ENCODE results near the gene CAMK2N1. TPM values are rescaled to one million over a fixed set of nuclear protein-coding genes. Genes with fewer than 3 reads are reported as not detected.

Gene CAMK2N1
- total and polyA plus RNA-seq, 5 donors: 15.6 to 28.5 (median 15.8) TPM

DNA sequence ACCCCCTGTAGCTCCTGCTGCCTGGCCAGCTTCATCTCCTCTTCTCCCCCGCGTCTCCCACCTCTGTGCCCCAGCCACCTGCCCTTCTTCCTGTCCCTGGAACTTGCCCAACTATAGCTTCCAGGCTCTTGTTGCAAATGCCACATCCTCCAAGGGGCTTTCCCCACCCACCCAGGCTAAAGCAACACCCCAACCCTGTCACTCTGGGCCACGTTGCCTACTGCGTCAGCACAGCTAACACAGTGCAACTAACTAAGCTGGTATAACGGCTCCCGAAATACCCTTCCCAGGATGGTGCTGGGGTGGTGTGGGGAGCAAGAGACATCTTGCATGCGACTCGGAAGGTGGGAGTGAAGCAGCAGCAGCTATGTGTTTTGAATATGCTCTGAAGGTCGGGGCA is 19.7 kb downstream of the CAMK2N1 start:
- intact Hi-C loops (cut with DNase I): no loop called here
- 64% methylated on average over 9 of the region's 9 CpGs for WGBS
- H3K9me3 ChIP-seq (ENCODE audit: control insufficient read depth, low read length): no peaks in the 10 kb centered on the region
- H3K27me3 ChIP-seq (ENCODE audit: control insufficient read depth, insufficient read depth): no peaks in the 10 kb centered on the region
- H3K27ac ChIP-seq (ENCODE audit: low read length): no peak overlapping the region
- DNase-seq: no peak
- H3K4me3 ChIP-seq (ENCODE audit: low read length): no peak overlapping the region
- no peaks in the 10 kb centered on the region for H3K4me1 ChIP-seq (ENCODE audit: control insufficient read depth, insufficient read depth, low read length)
- no peak for ATAC-seq

- Histone ChIP-seq H3K9me3 (ENCODE audit: control insufficient read depth, low read length) (no peaks in the 10 kb centered on the region), H3K27ac (ENCODE audit: low read length) (no peak overlapping the region), H3K27me3 (ENCODE audit: control insufficient read depth, insufficient read depth) (no peaks in the 10 kb centered on the region), H3K4me1 (ENCODE audit: control insufficient read depth, insufficient read depth, low read length) (no peaks in the 10 kb centered on the region), H3K4me3 (ENCODE audit: low read length) (no peak overlapping the region)
- DNase-seq (no peak), ATAC-seq (no peak)
- intact Hi-C loops (cut with DNase I): no loop called here
- WGBS: 66% methylated on average over 5 of the region's 5 CpGs
Observed at GRCh38 chr1:20465187-20465586, 20.8 kb downstream of the CAMK2N1 start.

GRCh38 chr1:20463502-20463901 is 22.5 kb downstream of the CAMK2N1 start:
- DNase-seq (no peak), ATAC-seq (no peak)
- Histone ChIP-seq H3K9me3 (ENCODE audit: control insufficient read depth, low read length) (no peaks in the 10 kb centered on the region), H3K27ac (ENCODE audit: low read length) (no peak overlapping the region), H3K27me3 (ENCODE audit: control insufficient read depth, insufficient read depth) (no peaks in the 10 kb centered on the region), H3K4me1 (ENCODE audit: control insufficient read depth, insufficient read depth, low read length) (no peaks in the 10 kb centered on the region), H3K4me3 (ENCODE audit: low read length) (no peak overlapping the region)
- intact Hi-C loops (cut with DNase I): no loop called here
- 82% methylated on average over 1 of the region's 1 CpG for WGBS

DNA sequence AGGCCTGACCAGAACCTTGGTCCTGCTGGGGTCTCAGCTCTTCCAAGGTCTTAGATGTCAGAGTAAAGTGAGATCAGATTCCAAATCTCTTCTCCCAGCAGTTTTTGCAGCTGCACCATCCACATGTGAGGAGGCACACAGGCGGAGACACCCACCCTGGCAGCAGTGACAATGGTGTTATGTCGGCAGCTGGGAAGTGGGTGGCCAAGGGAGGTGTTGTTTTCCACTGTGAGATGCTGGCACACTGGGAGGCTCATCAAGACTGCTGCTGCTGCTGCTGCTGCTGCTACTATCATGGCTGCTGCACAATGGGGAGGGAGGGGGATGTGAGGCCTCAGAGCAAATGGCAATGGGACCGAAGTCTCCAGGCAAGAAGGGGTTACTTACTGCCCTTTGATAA is 23.6 kb downstream of the CAMK2N1 start:
- Histone ChIP-seq H3K27ac (ENCODE audit: low read length) (no peak overlapping the region), H3K4me1 (ENCODE audit: control insufficient read depth, insufficient read depth, low read length) (no peaks in the 10 kb centered on the region), H3K27me3 (ENCODE audit: control insufficient read depth, insufficient read depth) (no peaks in the 10 kb centered on the region), H3K9me3 (ENCODE audit: control insufficient read depth, low read length) (no peaks in the 10 kb centered on the region), H3K4me3 (ENCODE audit: low read length) (no peak overlapping the region)
- intact Hi-C loops (cut with DNase I): no loop called here
- WGBS: 86% methylated on average over 3 of the region's 3 CpGs
- no peak for ATAC-seq
- DNase-seq: no peak

- H3K9me3 ChIP-seq (ENCODE audit: control insufficient read depth, low read length): no peaks in the 10 kb centered on the region
- H3K27me3 ChIP-seq (ENCODE audit: control insufficient read depth, insufficient read depth): no peaks in the 10 kb centered on the region
- no peak overlapping the region for H3K4me3 ChIP-seq (ENCODE audit: low read length)
- intact Hi-C loops (cut with DNase I): no loop called here
- no peak for DNase-seq
- 92% methylated on average over 2 of the region's 2 CpGs for WGBS
- no peak for ATAC-seq
- H3K27ac ChIP-seq (ENCODE audit: low read length): no peak overlapping the region
- H3K4me1 ChIP-seq (ENCODE audit: control insufficient read depth, insufficient read depth, low read length): no peaks in the 10 kb centered on the region
Observed at GRCh38 chr1:20458717-20459116, 27.3 kb downstream of the CAMK2N1 start.

DNA sequence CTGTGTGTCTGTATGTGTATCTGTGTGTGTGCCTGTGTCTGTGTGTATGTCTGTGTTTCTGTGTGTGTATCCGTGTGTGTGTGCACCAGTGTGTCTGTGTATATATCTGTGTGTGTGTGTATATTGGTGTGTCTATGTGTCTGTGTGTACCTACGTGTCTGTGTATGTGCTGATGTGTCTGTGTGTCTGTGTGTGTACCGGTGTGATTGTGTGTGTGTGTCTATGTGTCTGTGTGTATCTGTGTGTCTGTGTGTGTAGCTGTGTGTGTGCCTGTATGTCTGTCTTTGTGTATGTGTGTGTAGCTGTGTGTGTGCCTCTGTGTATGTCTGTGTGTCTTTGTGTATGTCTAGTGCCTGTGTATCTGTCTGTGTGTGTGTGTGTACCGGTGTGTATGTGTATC is 32.0 kb downstream of the CAMK2N1 start:
- 93% methylated on average over 4 of the region's 4 CpGs for WGBS
- H3K9me3 ChIP-seq (ENCODE audit: control insufficient read depth, low read length): no peaks in the 10 kb centered on the region
- H3K27me3 ChIP-seq (ENCODE audit: control insufficient read depth, insufficient read depth): no peaks in the 10 kb centered on the region
- intact Hi-C loops (cut with DNase I): no loop called here
- no peaks in the 10 kb centered on the region for H3K4me1 ChIP-seq (ENCODE audit: control insufficient read depth, insufficient read depth, low read length)
- DNase-seq: no peak
- no peak overlapping the region for H3K27ac ChIP-seq (ENCODE audit: low read length)
- no peak for ATAC-seq
- H3K4me3 ChIP-seq (ENCODE audit: low read length): no peak overlapping the region

GRCh38 chr1:20449735-20450311 is 36.2 kb downstream of the CAMK2N1 start:
- ATAC-seq: no peak
- Histone ChIP-seq H3K9me3 (ENCODE audit: control insufficient read depth, low read length) (no peaks in the 10 kb centered on the region), H3K27ac (ENCODE audit: low read length) (no peak overlapping the region), H3K4me3 (ENCODE audit: low read length) (no peak overlapping the region), H3K4me1 (ENCODE audit: control insufficient read depth, insufficient read depth, low read length) (no peaks in the 10 kb centered on the region), H3K27me3 (ENCODE audit: control insufficient read depth, insufficient read depth) (no peaks in the 10 kb centered on the region)
- no peak for DNase-seq
- WGBS: 70% methylated on average over 4 of the region's 4 CpGs
- intact Hi-C loops (cut with DNase I): no loop called here

- DNase-seq: no peak
- H3K4me3 ChIP-seq (ENCODE audit: low read length): no peak overlapping the region
- no peaks in the 10 kb centered on the region for H3K9me3 ChIP-seq (ENCODE audit: control insufficient read depth, low read length)
- no peak for ATAC-seq
- WGBS: 34% methylated on average over 9 of the region's 9 CpGs
- no peaks in the 10 kb centered on the region for H3K27me3 ChIP-seq (ENCODE audit: control insufficient read depth, insufficient read depth)
- H3K27ac ChIP-seq (ENCODE audit: low read length): no peak overlapping the region
- no peaks in the 10 kb centered on the region for H3K4me1 ChIP-seq (ENCODE audit: control insufficient read depth, insufficient read depth, low read length)
- intact Hi-C loops (cut with DNase I): no loop called here
Observed at GRCh38 chr1:20448671-20449071, 37.3 kb downstream of the CAMK2N1 start.

DNA sequence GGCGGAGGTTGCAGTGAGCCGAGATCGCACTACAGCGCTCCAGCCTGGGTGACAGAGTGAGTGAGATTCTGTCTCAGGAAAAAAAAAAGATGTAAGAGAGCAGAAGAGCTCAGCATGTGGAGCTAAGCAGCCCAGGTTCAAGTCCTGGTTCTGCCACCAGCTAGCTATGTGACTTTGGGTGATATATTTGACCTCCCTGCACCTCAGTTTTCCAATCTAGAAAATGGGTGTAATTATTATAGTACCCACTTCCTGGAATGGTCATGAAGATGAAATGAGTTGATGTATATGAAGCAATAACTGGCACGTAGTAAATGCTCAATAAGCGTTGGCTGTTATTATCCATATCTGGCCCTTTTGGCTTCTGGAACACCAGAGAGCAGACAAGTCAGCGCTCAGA is 38.2 kb downstream of the CAMK2N1 start:
- intact Hi-C loops (cut with DNase I): no loop called here
- Histone ChIP-seq H3K4me1 (ENCODE audit: control insufficient read depth, insufficient read depth, low read length) (no peaks in the 10 kb centered on the region), H3K27ac (ENCODE audit: low read length) (no peak overlapping the region), H3K27me3 (ENCODE audit: control insufficient read depth, insufficient read depth) (no peaks in the 10 kb centered on the region), H3K9me3 (ENCODE audit: control insufficient read depth, low read length) (no peaks in the 10 kb centered on the region), H3K4me3 (ENCODE audit: low read length) (no peak overlapping the region)
- no peak for DNase-seq
- 92% methylated on average over 7 of the region's 7 CpGs for WGBS
- ATAC-seq: no peak

DNA sequence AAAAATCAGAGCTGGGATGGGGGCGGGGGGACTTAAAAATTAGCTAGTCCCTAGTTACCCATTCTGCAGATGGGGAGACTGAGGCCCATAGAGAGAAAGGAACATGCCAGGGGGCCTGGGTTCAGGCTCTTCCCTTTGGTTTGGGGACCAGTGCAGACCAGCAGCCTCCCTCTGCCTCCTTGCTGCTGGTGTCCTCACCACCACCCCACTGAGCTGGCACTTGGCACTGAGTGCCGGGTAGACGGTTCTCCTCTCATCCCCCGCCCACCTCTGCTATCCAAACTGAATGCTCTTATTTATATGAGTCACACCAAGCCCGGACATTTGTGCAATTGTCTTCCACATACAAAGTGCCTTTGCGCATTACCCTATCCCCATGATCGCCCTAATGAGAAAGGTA is 39.2 kb downstream of the CAMK2N1 start:
- Histone ChIP-seq H3K9me3 (ENCODE audit: control insufficient read depth, low read length) (no peaks in the 10 kb centered on the region), H3K27ac (ENCODE audit: low read length) (no peak overlapping the region), H3K27me3 (ENCODE audit: control insufficient read depth, insufficient read depth) (no peaks in the 10 kb centered on the region), H3K4me1 (ENCODE audit: control insufficient read depth, insufficient read depth, low read length) (no peaks in the 10 kb centered on the region), H3K4me3 (ENCODE audit: low read length) (no peak overlapping the region)
- ATAC-seq: no peak
- intact Hi-C loops (cut with DNase I): no loop called here
- DNase-seq: no peak
- WGBS: 80% methylated on average over 7 of the region's 7 CpGs

GRCh38 chr1:20445956-20446355 is 40.1 kb downstream of the CAMK2N1 start:
- Histone ChIP-seq H3K4me3 (ENCODE audit: low read length) (no peak overlapping the region), H3K27ac (ENCODE audit: low read length) (no peak overlapping the region), H3K27me3 (ENCODE audit: control insufficient read depth, insufficient read depth) (no peaks in the 10 kb centered on the region), H3K4me1 (ENCODE audit: control insufficient read depth, insufficient read depth, low read length) (no peaks in the 10 kb centered on the region), H3K9me3 (ENCODE audit: control insufficient read depth, low read length) (no peaks in the 10 kb centered on the region)
- WGBS: 51% methylated on average over 6 of the region's 6 CpGs
- no peak for DNase-seq
- no peak for ATAC-seq
- intact Hi-C loops (cut with DNase I): no loop called here
